OCI-LY7 (cell line): ENCODE data around the gene ETV3L.

Experiments used
- CTCF ChIP-seq: fragments of 200-600 bp; sonication (generic); conservative IDR thresholded peaks from 2 replicates; pipeline ENCODE4 v1.5.1; 2014; ENCODE audit warnings: mild to moderate bottlenecking, antibody characterized with exemption, low read length, moderate library complexity, mixed read lengths
- EZH2phosphoT487 ChIP-seq: fragments of 200-600 bp; sonication (generic); IDR thresholded peaks from 2 replicates; pipeline ENCODE4 v1.6.1; 2018; ENCODE audit warnings: low read depth, borderline replicate concordance, mild to moderate bottlenecking, mixed run types, antibody characterized with exemption, low read length, moderate library complexity, mixed read lengths

GRCh38 chr1:157115851-157116736, 16.5 kb upstream of the ETV3L start:
- TF ChIP-seq CTCF = no peak
- no peak for TF ChIP-seq EZH2phosphoT487
